Right ventricle myocardium superior (tissue), 1 donor: Measurements from ENCODE around the gene SPTA1. TPM values are rescaled to one million over a fixed set of nuclear protein-coding genes. Genes with fewer than 3 reads are reported as not detected.
"Not testable (repeated sequence)": the region's sequence is repeated elsewhere in the genome, so short reads cannot be mapped to it uniquely, and the experiment has no call there.

Experiments
- ATAC-seq: fragments of 200-7000 bp; cut with Tn5 transposase; one replicate; pipeline ENCODE4 v1.9.1; 2020; ENCODE audit warnings: mild to moderate bottlenecking; ENCODE audit not compliant: poor library complexity
- DNase-seq: peaks from one replicate; pipeline ENCODE4 v3.0.0-alpha.2; 2020
- intact Hi-C: fragments of 100-400 bp; cut with DNase I; formaldehyde crosslinking; loops from one replicate; pipeline ENCODE4 v1.11.2; 2022
- total RNA-seq: library from RNA; stranded (reverse); fragmentation: NEBNext Ultra II Directional; extraction: Animal tissue kit (Norgen Biotek cat#: 25700); gene quantifications from one replicate; pipeline ENCODE4 v1.2.1, GENCODE V29; 2021
- donor health status: DM: no; HTN: yes; CAD: no; lungs with severe emphysema.

Gene SPTA1
- total RNA-seq, 1 donor from 2014 or later: not detected

GRCh38 chr1:158689110-158689509 is 2.6 kb upstream of the SPTA1 start:
- DNase-seq (no peak), ATAC-seq (no peak)
- intact Hi-C loops: no loop called here

- intact Hi-C loops, ATAC-seq: not testable (repeated sequence)
These were observed 1.8 kb upstream of the SPTA1 start for GRCh38 chr1:158688343-158688742.

GRCh38 chr1:158687037-158687436 is 522 bp upstream of the SPTA1 start:
- intact Hi-C loops: no loop called here
- ATAC-seq: no peak
- no peak for DNase-seq

More at GRCh38 chr1:158688343-158688742, 1.8 kb upstream of the SPTA1 start:
- not testable (repeated sequence) for DNase-seq

GRCh38 chr1:158685085-158685484 is 1.4 kb downstream of the SPTA1 start:
- intact Hi-C loops: no loop called here
- ATAC-seq (no peak), DNase-seq (no peak)

GRCh38 chr1:158681606-158682005 is 4.9 kb downstream of the SPTA1 start:
- DNase-seq (no peak), ATAC-seq (no peak)
- intact Hi-C loops: no loop called here

- intact Hi-C loops: no loop called here
- ATAC-seq: no peak
- no peak for DNase-seq
These were observed 7.2 kb downstream of the SPTA1 start for GRCh38 chr1:158679289-158679688.

- DNase-seq: no peak
- intact Hi-C loops: no loop called here
- ATAC-seq: no peak
These were observed 10.8 kb downstream of the SPTA1 start for GRCh38 chr1:158675563-158676323.

GRCh38 chr1:158674302-158674701 is 12.2 kb downstream of the SPTA1 start:
- intact Hi-C loops: no loop called here
- DNase-seq (no peak), ATAC-seq (no peak)

- intact Hi-C loops: no loop called here
- no peak for ATAC-seq
These were observed 20.5 kb downstream of the SPTA1 start for GRCh38 chr1:158666037-158666436.

GRCh38 chr1:158654571-158654970 is 31.9 kb downstream of the SPTA1 start:
- no peak for DNase-seq
- intact Hi-C loops: no loop called here
- no peak for ATAC-seq

More at GRCh38 chr1:158666037-158666436, 20.5 kb downstream of the SPTA1 start:
- no peak for DNase-seq

GRCh38 chr1:158654086-158654485 is 32.4 kb downstream of the SPTA1 start:
- no peak for DNase-seq
- no peak for ATAC-seq
- intact Hi-C loops: no loop called here

- no peak for DNase-seq
- intact Hi-C loops: no loop called here
- ATAC-seq: no peak
These were observed 33.7 kb downstream of the SPTA1 start for GRCh38 chr1:158652721-158653334.

- ATAC-seq (no peak), DNase-seq (no peak)
- intact Hi-C loops: no loop called here
These were observed 37.5 kb downstream of the SPTA1 start for GRCh38 chr1:158649052-158649451.

GRCh38 chr1:158646465-158646864 is 40.0 kb downstream of the SPTA1 start:
- no peak for DNase-seq
- intact Hi-C loops: no loop called here
- ATAC-seq: no peak

- intact Hi-C loops: no loop called here
- ATAC-seq (no peak), DNase-seq (no peak)
These were observed 42.1 kb downstream of the SPTA1 start for GRCh38 chr1:158644449-158644848.

GRCh38 chr1:158638904-158639303 is 47.6 kb downstream of the SPTA1 start:
- intact Hi-C loops: no loop called here
- no peak for DNase-seq
- ATAC-seq: no peak

GRCh38 chr1:158638146-158638545 is 48.4 kb downstream of the SPTA1 start:
- intact Hi-C loops: no loop called here
- DNase-seq: no peak
- ATAC-seq: no peak

- no peak for ATAC-seq
- DNase-seq: no peak
- intact Hi-C loops: no loop called here
These were observed 72.8 kb downstream of the SPTA1 start for GRCh38 chr1:158613764-158614163.

GRCh38 chr1:158611916-158612315 is 74.6 kb downstream of the SPTA1 start:
- intact Hi-C loops: no loop called here
- ATAC-seq: no peak
- no peak for DNase-seq

- DNase-seq (no peak), ATAC-seq (no peak)
- intact Hi-C loops: no loop called here
These were observed 79.2 kb downstream of the SPTA1 start for GRCh38 chr1:158607296-158607695.
